ENCODE results near the gene CENPM. TPM values are rescaled to one million over a fixed set of nuclear protein-coding genes. Genes with fewer than 3 reads are reported as not detected.

CENPM gene
- total RNA-seq, 2 donors from 2014 or later = 28.5 to 43.1 TPM

GRCh38 chr22:41983513-41984405, 36.8 kb upstream of the CENPM start:
- no peak overlapping the region for H3K27ac Mint-ChIP-seq
- Histone ChIP-seq H3K4me3 (ENCODE audit: low read length) (no peak overlapping the region), H3K27me3 (ENCODE audit: control insufficient read depth, insufficient read depth, low read length, poor library complexity, severe bottlenecking) (peaks cover 2% of the 10 kb centered on the region), H3K36me3 (ENCODE audit: control insufficient read depth, insufficient read depth, low read length) (no peaks in the 10 kb centered on the region), H3K4me1 (ENCODE audit: control insufficient read depth, insufficient read depth, low read length) (no peaks in the 10 kb centered on the region), H3K27ac (ENCODE audit: low read depth, low read length) (no peak overlapping the region), H3K9me3 (ENCODE audit: control insufficient read depth, low read length) (no peaks in the 10 kb centered on the region), H3K9ac (ENCODE audit: extremely low read depth, low read length, poor library complexity, severe bottlenecking) (no peak overlapping the region)
- H3K9me3 Mint-ChIP-seq = no peaks in the 10 kb centered on the region
- WGBS, 2 experiments (ENCODE audit: insufficient coverage in 1 of 2, insufficient read length in 1 of 2) = 93 to 95% methylated on average over 5 to 6 of the region's 6 CpGs
- no peak overlapping the region for H3K4me3 Mint-ChIP-seq
- no peak for DNase-seq
- H3K36me3 Mint-ChIP-seq (ENCODE audit: low read depth) = no peaks in the 10 kb centered on the region
- TF ChIP-seq CTCF (conservative IDR thresholded peaks at IDR 0.05) = no peak
- no peaks in the 10 kb centered on the region for H3K4me1 Mint-ChIP-seq
- peaks cover 9% of the 10 kb centered on the region for H3K27me3 Mint-ChIP-seq (ENCODE audit: insufficient read depth)

DNA sequence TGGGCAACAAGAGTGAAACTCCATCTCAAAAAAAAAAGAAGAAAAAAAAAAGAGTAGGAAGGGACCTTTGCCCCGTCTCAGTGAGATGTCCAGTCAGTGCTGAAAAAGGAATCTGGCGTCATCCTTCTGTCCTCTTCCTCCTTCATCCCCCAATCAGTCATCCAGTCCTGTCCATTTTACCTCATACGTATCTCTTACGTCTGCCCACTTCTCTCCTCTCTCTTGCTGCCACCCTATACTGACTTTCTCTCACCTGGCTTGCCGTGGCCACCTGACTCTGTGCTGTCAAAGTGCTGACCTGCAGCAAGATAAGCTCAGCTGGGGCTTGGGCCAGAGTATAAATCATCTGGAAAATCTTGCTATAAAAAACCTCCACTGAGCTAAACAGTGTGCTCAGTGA, 35.9 kb upstream of the CENPM start:
- Histone ChIP-seq H3K27me3 (ENCODE audit: control insufficient read depth, insufficient read depth, low read length, poor library complexity, severe bottlenecking) (peaks cover 10% of the 10 kb centered on the region), H3K27ac (ENCODE audit: low read depth, low read length) (no peak overlapping the region), H3K9ac (ENCODE audit: extremely low read depth, low read length, poor library complexity, severe bottlenecking) (no peak overlapping the region), H3K36me3 (ENCODE audit: control insufficient read depth, insufficient read depth, low read length) (no peaks in the 10 kb centered on the region), H3K4me3 (ENCODE audit: low read length) (no peak overlapping the region), H3K9me3 (ENCODE audit: control insufficient read depth, low read length) (no peaks in the 10 kb centered on the region), H3K4me1 (ENCODE audit: control insufficient read depth, insufficient read depth, low read length) (no peaks in the 10 kb centered on the region)
- Mint-ChIP-seq H3K4me3 (no peak overlapping the region), H3K27ac (no peak overlapping the region), H3K27me3 (ENCODE audit: insufficient read depth) (peaks cover 17% of the 10 kb centered on the region), H3K9me3 (no peaks in the 10 kb centered on the region), H3K4me1 (peaks cover under 1% of the 10 kb centered on the region), H3K36me3 (ENCODE audit: low read depth) (no peaks in the 10 kb centered on the region)
- WGBS, 2 experiments (ENCODE audit: insufficient coverage in 1 of 2, insufficient read length in 1 of 2) = 87 to 88% methylated on average over 4 to 5 of the region's 5 CpGs
- TF ChIP-seq CTCF (conservative IDR thresholded peaks at IDR 0.05) = no peak
- DNase-seq = no peak

GRCh38 chr22:41979423-41980250, 32.7 kb upstream of the CENPM start:
- H3K4me3 Mint-ChIP-seq = no peak overlapping the region
- no peak overlapping the region for H3K9ac ChIP-seq (ENCODE audit: extremely low read depth, low read length, poor library complexity, severe bottlenecking)
- no peaks in the 10 kb centered on the region for H3K9me3 Mint-ChIP-seq
- H3K36me3 Mint-ChIP-seq (ENCODE audit: low read depth) = no peaks in the 10 kb centered on the region
- no peak overlapping the region for H3K4me3 ChIP-seq (ENCODE audit: low read length)
- no peaks in the 10 kb centered on the region for H3K4me1 ChIP-seq (ENCODE audit: control insufficient read depth, insufficient read depth, low read length)
- H3K4me1 Mint-ChIP-seq = peaks cover 6% of the 10 kb centered on the region
- H3K27ac ChIP-seq (ENCODE audit: low read depth, low read length) = no peak overlapping the region
- DNase-seq = no peak
- peaks cover 39% of the 10 kb centered on the region for H3K27me3 ChIP-seq (ENCODE audit: control insufficient read depth, insufficient read depth, low read length, poor library complexity, severe bottlenecking)
- no peaks in the 10 kb centered on the region for H3K36me3 ChIP-seq (ENCODE audit: control insufficient read depth, insufficient read depth, low read length)
- no peak for TF ChIP-seq CTCF (conservative IDR thresholded peaks at IDR 0.05)
- peaks cover 45% of the 10 kb centered on the region for H3K27me3 Mint-ChIP-seq (ENCODE audit: insufficient read depth)
- no peak overlapping the region for H3K27ac Mint-ChIP-seq
- no peaks in the 10 kb centered on the region for H3K9me3 ChIP-seq (ENCODE audit: control insufficient read depth, low read length)
- WGBS, 2 experiments (ENCODE audit: insufficient coverage in 1 of 2, insufficient read length in 1 of 2) = 87 to 93% methylated on average over 7 to 9 of the region's 9 CpGs
